ENCODE data around the gene RAB11FIP3. TPM values are rescaled to one million over a fixed set of nuclear protein-coding genes. Genes with fewer than 3 reads are reported as not detected.
A peak's percentile ranks its signal among the peaks of the same experiment; 100 is the strongest.

Gene RAB11FIP3
- total RNA-seq, 1 experiment from 2014 or later: 12.8 TPM

- TF ChIP-seq YY1 (IDR thresholded peaks at IDR 0.05; ENCODE audit: extremely low read depth, insufficient replicate concordance, low read depth, low read length) (no peak), EZH2 (IDR thresholded peaks at IDR 0.05) (no peak), POLR2AphosphoS5 (IDR thresholded peaks at IDR 0.05; ENCODE audit: low read depth, low read length) (no peak), ZFX (IDR thresholded peaks at IDR 0.05) (no peak), ELF1 (IDR thresholded peaks at IDR 0.05; ENCODE audit: borderline replicate concordance, low read depth) (no peak), SP1 (IDR thresholded peaks at IDR 0.05; ENCODE audit: low read depth) (no peak), CBX3 (IDR thresholded peaks at IDR 0.05; ENCODE audit: low read depth) (no peak), EZH2phosphoT487 (IDR thresholded peaks at IDR 0.05; ENCODE audit: borderline replicate concordance) (no peak), TCF7L2 (IDR thresholded peaks at IDR 0.05; ENCODE audit: borderline replicate concordance, extremely low read depth, insufficient read depth, insufficient read length) (no peak), FOSL1 (IDR thresholded peaks at IDR 0.05; ENCODE audit: low read depth) (no peak), JUND (IDR thresholded peaks at IDR 0.05) (no peak)
- TF ChIP-seq, protein P1, sequence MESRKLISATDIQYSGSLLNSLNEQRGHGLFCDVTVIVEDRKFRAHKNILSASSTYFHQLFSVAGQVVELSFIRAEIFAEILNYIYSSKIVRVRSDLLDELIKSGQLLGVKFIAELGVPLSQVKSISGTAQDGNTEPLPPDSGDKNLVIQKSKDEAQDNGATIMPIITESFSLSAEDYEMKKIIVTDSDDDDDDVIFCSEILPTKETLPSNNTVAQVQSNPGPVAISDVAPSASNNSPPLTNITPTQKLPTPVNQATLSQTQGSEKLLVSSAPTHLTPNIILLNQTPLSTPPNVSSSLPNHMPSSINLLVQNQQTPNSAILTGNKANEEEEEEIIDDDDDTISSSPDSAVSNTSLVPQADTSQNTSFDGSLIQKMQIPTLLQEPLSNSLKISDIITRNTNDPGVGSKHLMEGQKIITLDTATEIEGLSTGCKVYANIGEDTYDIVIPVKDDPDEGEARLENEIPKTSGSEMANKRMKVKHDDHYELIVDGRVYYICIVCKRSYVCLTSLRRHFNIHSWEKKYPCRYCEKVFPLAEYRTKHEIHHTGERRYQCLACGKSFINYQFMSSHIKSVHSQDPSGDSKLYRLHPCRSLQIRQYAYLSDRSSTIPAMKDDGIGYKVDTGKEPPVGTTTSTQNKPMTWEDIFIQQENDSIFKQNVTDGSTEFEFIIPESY (IDR thresholded peaks at IDR 0.05; ENCODE audit: extremely low read depth, insufficient replicate concordance, low read length): no peak
These were observed 1.4 kb downstream of the RAB11FIP3 start (continued) for GRCh38 chr16:426906-427249.

DNA sequence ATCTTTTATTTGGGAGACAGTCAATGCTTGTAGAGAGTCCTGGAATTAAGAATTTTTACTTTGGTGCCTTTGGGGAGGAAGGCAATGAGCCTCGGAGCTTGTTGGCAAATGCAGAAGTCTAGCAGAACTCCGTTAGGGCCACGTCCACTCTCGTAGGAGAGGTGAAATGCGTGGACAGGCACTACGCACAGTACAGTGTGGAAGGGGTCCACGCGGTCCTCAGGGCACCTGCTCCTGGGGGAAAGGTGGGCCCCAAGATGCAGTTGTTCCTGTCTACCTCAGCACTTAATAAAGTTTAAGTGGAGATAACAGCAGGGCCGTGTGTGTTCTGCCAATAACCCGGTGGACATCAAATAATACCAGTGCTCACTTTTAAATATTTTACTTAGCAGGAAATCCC, 1.8 kb downstream of the RAB11FIP3 start:
- TSS peak; percentile 79 for BruUV-seq (replicated peaks)
- Histone ChIP-seq H3K27ac (ENCODE audit: low read depth, low read length) (no peak overlapping the region), H3K9ac (ENCODE audit: low read length) (no peak overlapping the region), H3K27me3 (ENCODE audit: insufficient read depth, low read length) (no peaks in the 10 kb centered on the region), H3K36me3 (ENCODE audit: control insufficient read depth in 1 of 2, insufficient read depth in 2 of 2, low read length in 2 of 2) (no peaks in the 10 kb centered on the region), H2AFZ (ENCODE audit: low read depth, low read length, poor library complexity, severe bottlenecking) (no peak overlapping the region), H3K4me1 (ENCODE audit: control insufficient read depth in 1 of 2, insufficient read depth in 2 of 2, low read length in 2 of 2) (peaks cover 16 to 35% of the 10 kb centered on the region in 2 experiments), H3K4me2 (ENCODE audit: low read length) (peak overlapping the region; percentile 79), H3K4me3 (replicated peaks in 1 of 2; ENCODE audit: low read depth in 1 of 2, low read length in 2 of 2) (0 out of 4 replicates have a peak overlapping the region, but pooled peaks of 1 of the 2 experiments have one; percentile 43), H3K9me3 (ENCODE audit: control insufficient read depth in 1 of 2, insufficient read depth in 1 of 2, low read depth in 1 of 2, low read length in 2 of 2) (no peaks in the 10 kb centered on the region), H3K9me2 (ENCODE audit: insufficient read depth) (no peaks in the 10 kb centered on the region), H4K20me1 (ENCODE audit: insufficient read depth) (no peaks in the 10 kb centered on the region), H3K79me2 (ENCODE audit: insufficient read depth, low read length) (peaks cover 15% of the 10 kb centered on the region; the same call in 1 of the 2 replicates)
- ATAC-seq (no peak), DNase-seq (ENCODE audit: low read depth, low spot score) (no peak)
- RAD21 ChIA-PET (ENCODE audit: low non-redundant PET in 1 of 2, low total read pairs in 2 of 2, uncharacterized antibody in 2 of 2, unreplicated experiment in 2 of 2): no interaction called here
- CTCF ChIA-PET: no interaction called here
- POLR2A ChIA-PET: no interaction called here
- intact Hi-C loops (cut with micrococcal nuclease): no loop called here
- no peak for TF ChIP-seq ZNF274 (IDR thresholded peaks at IDR 0.05; ENCODE audit: low read depth, low read length)
- no peak for TF ChIP-seq MAX (IDR thresholded peaks at IDR 0.05)
- no peak for TF ChIP-seq SIN3A (IDR thresholded peaks at IDR 0.05; ENCODE audit: low read depth)
- TF ChIP-seq ATF3 (IDR thresholded peaks at IDR 0.05): no peak
- TF ChIP-seq, protein P2, sequence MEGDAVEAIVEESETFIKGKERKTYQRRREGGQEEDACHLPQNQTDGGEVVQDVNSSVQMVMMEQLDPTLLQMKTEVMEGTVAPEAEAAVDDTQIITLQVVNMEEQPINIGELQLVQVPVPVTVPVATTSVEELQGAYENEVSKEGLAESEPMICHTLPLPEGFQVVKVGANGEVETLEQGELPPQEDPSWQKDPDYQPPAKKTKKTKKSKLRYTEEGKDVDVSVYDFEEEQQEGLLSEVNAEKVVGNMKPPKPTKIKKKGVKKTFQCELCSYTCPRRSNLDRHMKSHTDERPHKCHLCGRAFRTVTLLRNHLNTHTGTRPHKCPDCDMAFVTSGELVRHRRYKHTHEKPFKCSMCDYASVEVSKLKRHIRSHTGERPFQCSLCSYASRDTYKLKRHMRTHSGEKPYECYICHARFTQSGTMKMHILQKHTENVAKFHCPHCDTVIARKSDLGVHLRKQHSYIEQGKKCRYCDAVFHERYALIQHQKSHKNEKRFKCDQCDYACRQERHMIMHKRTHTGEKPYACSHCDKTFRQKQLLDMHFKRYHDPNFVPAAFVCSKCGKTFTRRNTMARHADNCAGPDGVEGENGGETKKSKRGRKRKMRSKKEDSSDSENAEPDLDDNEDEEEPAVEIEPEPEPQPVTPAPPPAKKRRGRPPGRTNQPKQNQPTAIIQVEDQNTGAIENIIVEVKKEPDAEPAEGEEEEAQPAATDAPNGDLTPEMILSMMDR (IDR thresholded peaks at IDR 0.05 in 2 of 3, conservative IDR thresholded peaks at IDR 0.05 in 1 of 3; ENCODE audit: borderline replicate concordance in 1 of 3, insufficient read depth in 1 of 3, low read depth in 2 of 3, low read length in 2 of 3): no peak
- no peak for TF ChIP-seq REST (IDR thresholded peaks at IDR 0.05; ENCODE audit: low read depth)
- TF ChIP-seq SRF (IDR thresholded peaks at IDR 0.05; ENCODE audit: low read depth): no peak
- no peak for TF ChIP-seq RAD21 (IDR thresholded peaks at IDR 0.05; ENCODE audit: low read depth)
- no peak for TF ChIP-seq POLR2AphosphoS5 (IDR thresholded peaks at IDR 0.05; ENCODE audit: low read depth, low read length)
